Thyroid gland (tissue), 4 donors: ENCODE results near the gene RAB31.

Experiments used
- POLR2A ChIP-seq, 2 donors: fragments of 450-650 bp; IDR thresholded peaks; one replicate each; pipeline ENCODE4 v1.6.1; 2017; ENCODE audit warnings: antibody characterized with exemption in 2 of 2, mild to moderate bottlenecking in 2 of 2, moderate library complexity in 1 of 2
- TF ChIP-seq, protein P1 (sequence below), 6 experiments: fragments of 200-600 bp in 3 of 6; fragments of 450-650 bp in 3 of 6; sonication (generic) in 3 of 6; IDR thresholded peaks; one replicate each; pipeline ENCODE4 v1.5.1; 2016 to 2019; ENCODE audit warnings: antibody characterized with exemption in 6 of 6, mild to moderate bottlenecking in 2 of 6, inconsistent platforms in 1 of 6, moderate library complexity in 1 of 6

DNA sequence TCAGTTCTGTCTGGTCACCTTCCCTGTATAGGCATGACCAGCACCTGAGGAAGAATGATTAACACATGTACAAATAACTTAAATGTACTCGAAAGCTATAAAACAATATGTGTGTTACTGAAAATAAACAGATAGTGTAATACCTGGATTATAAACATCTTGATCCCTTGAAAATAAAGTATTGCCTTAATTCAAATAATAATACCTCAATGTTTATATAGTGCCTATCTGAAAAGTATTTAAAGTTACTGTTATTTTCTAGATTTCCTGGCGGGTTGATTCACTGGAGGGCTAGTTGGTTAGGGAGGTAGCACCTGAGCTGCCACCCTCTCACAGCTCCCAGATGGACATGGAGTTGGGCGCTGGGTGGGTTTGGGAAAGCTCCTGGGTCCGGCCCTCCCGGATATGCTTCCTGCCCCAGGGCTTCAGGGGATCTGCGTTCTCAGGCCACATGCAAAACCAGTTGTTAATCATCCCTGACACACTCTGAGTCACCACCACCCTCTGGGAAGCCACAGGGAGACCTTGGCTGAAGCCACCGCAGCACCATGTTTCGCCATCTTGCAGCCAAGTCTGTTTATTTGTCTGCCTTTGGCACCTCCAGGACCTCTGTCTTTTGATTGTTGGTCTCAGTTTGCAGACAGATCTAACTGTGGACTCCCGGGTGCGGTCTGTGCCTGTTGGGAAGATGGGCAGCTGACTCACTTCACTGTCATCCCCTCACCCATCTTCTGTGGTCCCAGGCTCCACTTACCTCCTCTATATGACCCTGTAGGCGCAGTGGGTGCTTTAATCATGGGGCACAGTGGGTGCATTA, 35.3 kb downstream of the RAB31 start:
- TF ChIP-seq, protein P1, sequence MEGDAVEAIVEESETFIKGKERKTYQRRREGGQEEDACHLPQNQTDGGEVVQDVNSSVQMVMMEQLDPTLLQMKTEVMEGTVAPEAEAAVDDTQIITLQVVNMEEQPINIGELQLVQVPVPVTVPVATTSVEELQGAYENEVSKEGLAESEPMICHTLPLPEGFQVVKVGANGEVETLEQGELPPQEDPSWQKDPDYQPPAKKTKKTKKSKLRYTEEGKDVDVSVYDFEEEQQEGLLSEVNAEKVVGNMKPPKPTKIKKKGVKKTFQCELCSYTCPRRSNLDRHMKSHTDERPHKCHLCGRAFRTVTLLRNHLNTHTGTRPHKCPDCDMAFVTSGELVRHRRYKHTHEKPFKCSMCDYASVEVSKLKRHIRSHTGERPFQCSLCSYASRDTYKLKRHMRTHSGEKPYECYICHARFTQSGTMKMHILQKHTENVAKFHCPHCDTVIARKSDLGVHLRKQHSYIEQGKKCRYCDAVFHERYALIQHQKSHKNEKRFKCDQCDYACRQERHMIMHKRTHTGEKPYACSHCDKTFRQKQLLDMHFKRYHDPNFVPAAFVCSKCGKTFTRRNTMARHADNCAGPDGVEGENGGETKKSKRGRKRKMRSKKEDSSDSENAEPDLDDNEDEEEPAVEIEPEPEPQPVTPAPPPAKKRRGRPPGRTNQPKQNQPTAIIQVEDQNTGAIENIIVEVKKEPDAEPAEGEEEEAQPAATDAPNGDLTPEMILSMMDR (IDR thresholded peaks at IDR 0.05): no peak
- no peak for TF ChIP-seq POLR2A (IDR thresholded peaks at IDR 0.05)
